Pancreas (tissue), 10 donors: ENCODE data around the gene DDIT4. TPM values are rescaled to one million over a fixed set of nuclear protein-coding genes. Genes with fewer than 3 reads are reported as not detected.
A peak's percentile ranks its signal among the peaks of the same experiment; 100 is the strongest.

Experiments used
- ATAC-seq, 4 donors: fragments of 200-7000 bp; cut with Tn5 transposase; one replicate each; pipeline versions ENCODE4 v1.8.0 to v1.9.1; 2020; ENCODE audit warnings: mild to moderate bottlenecking in 4 of 4, moderate library complexity in 4 of 4
- DNase-seq, 6 donors: peaks; one replicate each; pipeline ENCODE4 v3.0.0-alpha.2; 2020
- FAIRE-seq: peaks from 2 replicates; lab custom pipeline; 2012; peaks lifted over from hg19 to GRCh38; lab: Jason Lieb, UNC
- H3K27ac ChIP-seq, 4 donors: fragments of 200-600 bp; sonication (generic); 1 replicate in 3 of 4; 2 replicates in 1 of 4; pipeline versions ENCODE4 v1.5.0 to v1.8.0; 2020
- H3K27me3 ChIP-seq, 4 donors: fragments of 200-600 bp; one replicate each; pipeline ENCODE4 v1.8.0; 2021
- H3K36me3 ChIP-seq, 3 donors: fragments of 200-600 bp; sonication (generic) in 1 of 3; one replicate each; pipeline versions ENCODE4 v1.5.0 to v1.8.0; 2020 to 2021
- H3K4me1 ChIP-seq, 3 donors: fragments of 200-600 bp; one replicate each; pipeline ENCODE4 v1.8.0; 2021
- H3K4me3 ChIP-seq, 4 donors: fragments of 200-600 bp; sonication (generic) in 2 of 4; one replicate each; pipeline versions ENCODE4 v1.5.0 to v1.8.0; 2020 to 2021
- H3K9me3 ChIP-seq, 4 donors: fragments of 200-600 bp; one replicate each; pipeline ENCODE4 v1.8.0; 2021
- WGBS, 2 donors: extraction: QIAGEN DNeasy Blood & Tissue Kit; methylation state at CpG; one replicate each; pipeline ENCODE4 v1.1.7; 2013; 5-methylcytosine and 5-hydroxymethylcytosine counted together
- intact Hi-C, 3 donors: fragments of 100-400 bp; cut with DNase I; formaldehyde crosslinking; loops; one replicate each; pipeline versions ENCODE4 v1.11.1 to v1.14.2; 2022
- polyA plus RNA-seq, 2 donors: library from polyadenylated mRNA; stranded (reverse); fragments of 200-250 nt; gene quantifications; one replicate each; pipeline ENCODE4 v1.2.3, GENCODE V29; 2013
- total RNA-seq, 6 donors: library from RNA; stranded (reverse); fragmentation: NEBNext Ultra II Directional in 4 of 6; extraction: Animal tissue kit (Norgen Biotek cat#: 25700) in 4 of 6; gene quantifications; one replicate each; pipeline versions ENCODE4 v1.2.1 to v1.2.4, GENCODE V29; 2021 to 2023
- TF ChIP-seq, protein P1 (sequence below), 4 donors: fragments of 200-600 bp; sonication (generic) in 3 of 4; IDR thresholded peaks; one replicate each; pipeline versions ENCODE4 v1.5.0 to v1.8.0; 2021; ENCODE audit warnings: antibody characterized with exemption in 4 of 4
- donor health status: healthy with polysubstance abuse.
- donor health status: DM: no; HTN: no; CAD: no; lungs with moderate emphysema.
- donor health status: DM: no; HTN: no; CAD: no.
- donor health status: control.
- donor health status: control.
- donor health status: Bipolar disorder and iron deficiency.
- donor health status: DM: yes; HTN: yes; CAD: no.
- donor health status: DM: no; HTN: no; CAD: no.
- donor health status: DM: no; HTN: no; CAD: no.
- donor health status: DM: yes; HTN: yes; CAD: no.

DDIT4 gene
- total and polyA plus RNA-seq, 8 donors, result 61.6 to 1,144 (median 215) TPM

DNA sequence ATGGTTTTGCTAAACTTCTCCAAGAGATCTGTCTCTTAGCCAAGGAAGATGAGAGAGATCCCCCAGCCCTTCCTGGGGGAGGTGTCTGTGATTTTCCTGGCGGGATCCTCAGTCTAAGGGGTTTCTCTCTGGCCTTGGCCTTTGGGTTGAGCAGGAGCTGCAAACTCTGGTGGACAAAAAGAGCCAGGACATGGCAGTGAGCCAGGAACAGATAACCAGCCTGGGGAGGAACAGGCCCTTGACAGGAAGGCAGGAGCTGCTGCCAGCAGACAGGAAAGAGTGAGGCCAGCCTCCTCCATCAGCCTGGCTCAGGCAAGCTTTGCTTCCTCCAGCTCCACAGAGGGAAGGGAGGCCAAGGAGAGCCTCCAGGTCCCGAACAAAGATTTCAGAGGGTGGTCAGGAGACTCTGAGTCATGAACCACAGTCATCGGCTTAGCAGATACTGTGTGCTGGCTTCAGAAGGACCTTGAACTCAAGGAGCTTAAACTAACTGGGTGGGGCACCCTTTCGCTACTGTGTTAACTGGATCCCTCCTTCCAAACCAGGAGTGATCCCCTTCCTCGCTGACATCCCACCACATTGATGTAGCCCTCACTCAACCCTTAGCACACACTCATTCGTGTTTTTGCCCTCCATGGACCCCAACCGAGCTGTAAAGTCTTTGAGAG is 34.7 kb downstream of the DDIT4 start:
- peaks cover 0 to 14% (median 0%) of the 10 kb centered on the region in 3 donors for H3K4me1 ChIP-seq
- no peak overlapping the region for H3K4me3 ChIP-seq
- H3K27me3 ChIP-seq, result no peaks in the 10 kb centered on the region
- H3K9me3 ChIP-seq, result no peaks in the 10 kb centered on the region
- WGBS, 2 donors, result 62 to 63% methylated on average over 7 of the region's 7 CpGs
- TF ChIP-seq, protein P1, sequence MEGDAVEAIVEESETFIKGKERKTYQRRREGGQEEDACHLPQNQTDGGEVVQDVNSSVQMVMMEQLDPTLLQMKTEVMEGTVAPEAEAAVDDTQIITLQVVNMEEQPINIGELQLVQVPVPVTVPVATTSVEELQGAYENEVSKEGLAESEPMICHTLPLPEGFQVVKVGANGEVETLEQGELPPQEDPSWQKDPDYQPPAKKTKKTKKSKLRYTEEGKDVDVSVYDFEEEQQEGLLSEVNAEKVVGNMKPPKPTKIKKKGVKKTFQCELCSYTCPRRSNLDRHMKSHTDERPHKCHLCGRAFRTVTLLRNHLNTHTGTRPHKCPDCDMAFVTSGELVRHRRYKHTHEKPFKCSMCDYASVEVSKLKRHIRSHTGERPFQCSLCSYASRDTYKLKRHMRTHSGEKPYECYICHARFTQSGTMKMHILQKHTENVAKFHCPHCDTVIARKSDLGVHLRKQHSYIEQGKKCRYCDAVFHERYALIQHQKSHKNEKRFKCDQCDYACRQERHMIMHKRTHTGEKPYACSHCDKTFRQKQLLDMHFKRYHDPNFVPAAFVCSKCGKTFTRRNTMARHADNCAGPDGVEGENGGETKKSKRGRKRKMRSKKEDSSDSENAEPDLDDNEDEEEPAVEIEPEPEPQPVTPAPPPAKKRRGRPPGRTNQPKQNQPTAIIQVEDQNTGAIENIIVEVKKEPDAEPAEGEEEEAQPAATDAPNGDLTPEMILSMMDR (IDR thresholded peaks at IDR 0.05), result no peak
- no peak overlapping the region for H3K27ac ChIP-seq
- DNase-seq (peak in 2 of 6 donors; percentile 46 to 50), FAIRE-seq (no peak), ATAC-seq (peak; percentile 65 to 76 (median 70))
- intact Hi-C loops, result no loop called here
- H3K36me3 ChIP-seq, result no peaks in the 10 kb centered on the region

GRCh38 chr10:72309290-72310240 is 35.8 kb downstream of the DDIT4 start:
- Histone ChIP-seq H3K27me3 (no peaks in the 10 kb centered on the region), H3K4me1 (peaks cover 0 to 14% (median 2%) of the 10 kb centered on the region in 3 donors), H3K27ac (no peak overlapping the region), H3K4me3 (no peak overlapping the region), H3K36me3 (no peaks in the 10 kb centered on the region), H3K9me3 (no peaks in the 10 kb centered on the region)
- WGBS, 2 donors, result 69% methylated on average over 21 of the region's 21 CpGs
- no peak for FAIRE-seq
- TF ChIP-seq, protein P1 (IDR thresholded peaks at IDR 0.05), result no peak
- ATAC-seq, result peak; percentile 18 to 57 (median 43)
- DNase-seq, result no peak
- intact Hi-C loops, result no loop called here

DNA sequence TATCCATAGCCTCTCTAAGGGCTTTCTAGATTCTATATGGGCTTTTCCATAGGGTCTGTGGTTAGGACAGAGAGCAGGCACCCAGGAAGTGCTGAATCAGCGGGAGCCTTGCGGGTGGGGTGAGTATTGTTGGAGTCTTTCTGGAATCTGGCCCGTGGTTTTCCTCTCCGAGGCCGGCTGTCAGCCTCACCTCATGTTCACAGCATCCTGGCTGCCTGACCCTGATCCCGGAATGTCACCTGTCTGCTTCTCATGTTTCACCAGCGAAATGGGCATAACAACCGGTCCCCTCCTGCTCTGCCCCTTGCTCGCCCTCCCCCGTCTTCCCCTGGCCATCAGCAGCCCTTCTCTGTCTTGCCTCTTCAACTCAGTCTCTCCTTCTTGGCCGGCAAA is 36.5 kb downstream of the DDIT4 start:
- ATAC-seq (peak in 1 of 4 donors; percentile 19), FAIRE-seq (no peak), DNase-seq (no peak)
- Histone ChIP-seq H3K4me3 (no peak overlapping the region), H3K36me3 (no peaks in the 10 kb centered on the region), H3K4me1 (peaks cover 3 to 18% (median 8%) of the 10 kb centered on the region in 3 donors), H3K9me3 (no peaks in the 10 kb centered on the region), H3K27me3 (no peaks in the 10 kb centered on the region), H3K27ac (no peak overlapping the region)
- 55 to 66% methylated on average over 11 of the region's 11 CpGs for WGBS, 2 donors
- TF ChIP-seq, protein P1 (IDR thresholded peaks at IDR 0.05), result no peak
- intact Hi-C loops, result no loop called here

GRCh38 chr10:72310636-72311035 is 36.9 kb downstream of the DDIT4 start:
- FAIRE-seq (no peak), DNase-seq (no peak), ATAC-seq (peak in 2 of 4 donors; percentile 21 to 23)
- Histone ChIP-seq H3K4me3 (no peak overlapping the region), H3K9me3 (no peaks in the 10 kb centered on the region), H3K36me3 (no peaks in the 10 kb centered on the region), H3K4me1 (peaks cover 5 to 22% (median 11%) of the 10 kb centered on the region in 3 donors), H3K27me3 (no peaks in the 10 kb centered on the region), H3K27ac (no peak overlapping the region)
- TF ChIP-seq, protein P1 (IDR thresholded peaks at IDR 0.05), result no peak
- intact Hi-C loops, result no loop called here
- 83 to 86% methylated on average over 4 of the region's 4 CpGs for WGBS, 2 donors
